NOMO-1 treated with DMSO at 0.1 percent for 48 hours (cell line): ENCODE measurements around the gene BLM.

Experiments used
- DNase-seq: peaks from one replicate; lab custom pipeline; 2025; ENCODE audit not compliant: unreplicated experiment; lab: John Stamatoyannopoulos, UW

BLM gene

DNA sequence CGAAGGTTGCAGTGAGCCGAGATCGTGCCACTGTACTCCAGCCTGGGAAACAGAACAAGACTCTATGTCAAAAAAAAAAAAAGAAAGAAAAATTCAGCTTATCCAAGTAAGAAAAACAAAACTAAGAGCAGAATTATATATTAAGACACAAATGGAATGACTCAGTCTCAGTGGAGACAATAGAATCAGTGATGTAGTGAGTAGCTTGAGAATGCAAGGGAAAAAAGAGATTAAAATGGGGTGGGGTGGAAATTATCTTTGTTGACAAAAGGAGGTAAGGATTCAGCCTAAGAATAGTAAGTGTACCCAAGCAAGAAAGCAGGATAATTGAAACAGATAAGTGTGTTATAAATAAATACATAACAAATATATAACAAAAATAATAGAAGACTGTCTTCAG lies 70.7 kb downstream of the BLM start:
- no peak for DNase-seq

DNA sequence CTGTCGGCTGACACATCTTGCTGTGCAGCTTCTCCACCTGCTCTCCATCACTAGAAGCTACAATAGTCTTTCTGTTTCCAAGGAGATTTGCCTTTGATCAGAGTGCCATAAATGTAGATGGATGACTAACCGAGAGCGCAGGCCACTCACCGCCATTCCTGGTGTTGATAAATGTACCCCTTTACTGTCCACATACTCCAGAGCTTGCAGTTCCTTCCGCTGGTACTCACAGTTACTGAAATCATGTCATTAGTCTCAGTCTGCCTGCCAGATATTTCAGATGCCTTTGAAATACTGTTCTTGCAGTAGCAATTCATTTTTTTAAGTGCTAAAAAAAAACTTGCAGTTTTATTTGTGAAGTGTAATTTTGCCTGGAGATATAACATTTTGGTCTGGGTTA lies 72.3 kb downstream of the BLM start:
- no peak for DNase-seq

DNA sequence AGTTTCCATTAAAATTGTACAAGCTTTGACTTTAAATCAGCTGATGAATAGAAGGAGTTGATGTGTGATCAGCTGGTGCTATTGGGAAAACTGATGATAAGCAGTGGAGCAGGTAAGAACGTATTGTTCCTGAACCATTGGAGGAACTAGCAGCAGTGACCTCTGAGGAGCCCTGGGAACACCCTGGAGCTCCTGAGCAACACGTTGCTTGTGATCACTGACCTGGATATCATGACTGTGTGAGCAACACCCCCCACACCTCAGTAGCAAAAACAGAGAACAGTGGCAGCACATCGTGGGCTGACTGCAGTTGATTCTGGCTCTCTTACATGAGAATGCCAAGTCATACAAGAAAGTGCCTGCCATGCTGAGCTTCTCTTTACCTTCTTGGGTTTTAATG lies 72.9 kb downstream of the BLM start:
- no peak for DNase-seq

DNA sequence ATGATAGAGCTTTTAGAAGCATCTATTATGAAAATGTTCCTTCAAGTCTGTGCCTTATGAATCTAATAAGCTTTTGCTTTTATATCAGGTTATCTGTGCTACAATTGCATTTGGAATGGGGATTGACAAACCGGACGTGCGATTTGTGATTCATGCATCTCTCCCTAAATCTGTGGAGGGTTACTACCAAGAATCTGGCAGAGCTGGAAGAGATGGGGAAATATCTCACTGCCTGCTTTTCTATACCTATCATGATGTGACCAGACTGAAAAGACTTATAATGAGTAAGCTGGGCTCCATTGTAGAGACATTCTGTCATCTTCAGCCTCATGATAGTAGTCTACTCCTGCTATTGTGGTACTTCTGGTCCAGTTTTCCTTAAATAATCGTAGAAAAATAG lies 73.4 kb downstream of the BLM start:
- no peak for DNase-seq

DNA sequence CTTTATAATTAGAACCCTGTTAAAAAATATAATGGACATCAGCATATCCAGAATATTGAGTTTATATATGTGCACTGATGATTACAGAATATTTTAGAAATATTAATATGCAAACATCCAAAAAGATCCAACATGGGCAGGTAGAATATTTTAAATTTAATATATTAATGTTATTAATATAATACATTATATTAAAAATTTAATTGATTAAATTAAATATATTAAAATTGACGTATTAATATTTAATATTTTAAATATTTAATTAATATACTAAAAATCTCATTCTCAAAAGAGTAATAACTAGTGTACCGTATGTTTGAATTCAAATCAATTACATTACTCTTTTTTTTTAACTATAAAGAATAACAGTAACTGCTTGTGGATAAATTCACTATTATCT lies 77.4 kb downstream of the BLM start:
- no peak for DNase-seq

DNA sequence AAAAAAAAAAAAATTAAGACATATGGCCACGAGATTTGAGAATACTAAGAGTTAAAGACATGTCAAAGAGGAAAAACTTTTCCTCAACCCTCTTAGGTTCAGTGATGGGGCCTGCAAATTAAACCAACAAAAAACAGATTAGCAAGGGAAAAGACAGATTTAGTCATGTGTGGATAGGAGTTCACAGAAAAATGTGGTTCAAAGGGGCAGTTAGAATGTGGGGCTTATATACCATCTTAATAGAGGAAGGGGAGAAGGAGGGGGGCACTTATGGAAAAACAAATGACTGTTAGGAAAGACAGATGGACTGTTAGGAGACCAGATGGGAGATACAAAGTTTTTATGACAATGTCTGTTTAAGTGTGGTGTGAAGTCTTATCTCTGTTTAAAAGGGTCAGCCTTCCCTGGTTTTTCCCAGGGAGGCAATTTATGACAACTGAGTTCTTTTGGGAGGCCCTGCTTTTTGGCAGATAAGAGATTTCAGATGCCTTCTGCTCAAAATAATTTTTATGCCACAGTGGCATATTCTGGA lies 82.6 kb downstream of the BLM start:
- DNase-seq, result no peak

DNA sequence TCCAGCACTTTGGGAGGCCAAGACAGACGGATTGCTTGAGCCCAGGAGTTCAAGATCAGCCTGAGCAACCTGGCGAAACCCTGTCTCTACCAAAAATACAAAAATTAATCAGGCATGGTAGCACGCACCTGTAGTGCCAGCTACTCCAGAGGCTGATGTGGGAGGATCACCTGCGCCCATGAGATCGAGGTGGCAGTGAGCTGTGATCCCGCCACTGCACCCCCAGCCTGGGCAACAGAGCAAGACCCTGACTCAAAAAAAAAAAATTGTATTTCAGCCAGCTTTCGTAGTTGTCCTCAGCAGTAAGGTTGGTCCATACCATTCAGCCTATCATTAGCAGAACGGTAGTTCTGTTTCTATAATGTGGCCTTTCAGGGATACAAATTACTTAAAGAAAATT lies 84.7 kb downstream of the BLM start:
- no peak for DNase-seq

DNA sequence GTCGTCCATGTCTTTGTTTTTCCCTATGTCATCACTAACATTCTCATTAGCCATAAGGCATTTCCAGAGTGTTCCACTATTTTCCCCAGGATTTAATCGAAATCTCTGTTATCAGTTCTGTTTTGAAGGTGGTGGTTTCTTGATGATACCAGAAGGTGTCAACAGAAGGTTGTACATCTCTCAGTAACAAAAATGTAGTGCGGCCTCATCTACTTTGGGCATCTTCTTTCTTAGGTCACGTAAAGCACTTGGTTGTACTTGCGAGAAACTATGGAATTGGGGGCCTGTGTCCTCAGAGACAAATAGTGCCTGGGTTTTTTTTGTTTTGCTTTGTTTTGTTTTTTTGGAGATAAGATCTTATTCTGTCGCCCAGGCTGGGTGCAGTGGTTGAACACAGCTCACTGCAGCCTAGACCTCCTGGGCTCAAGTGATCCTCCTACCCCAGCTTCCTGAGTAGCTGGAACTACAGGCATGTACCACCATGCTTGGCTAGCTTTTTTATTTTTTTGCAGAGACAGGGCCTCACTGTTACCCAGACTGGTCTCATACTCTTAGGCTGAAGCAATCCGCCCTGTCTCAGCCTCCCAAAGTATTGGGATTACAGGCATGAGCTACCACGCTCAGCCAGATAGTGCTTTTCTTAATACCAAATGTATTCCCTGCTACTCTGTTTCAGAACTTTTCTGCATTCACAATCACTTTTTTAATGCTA lies 90.1 kb downstream of the BLM start:
- no peak for DNase-seq

DNA sequence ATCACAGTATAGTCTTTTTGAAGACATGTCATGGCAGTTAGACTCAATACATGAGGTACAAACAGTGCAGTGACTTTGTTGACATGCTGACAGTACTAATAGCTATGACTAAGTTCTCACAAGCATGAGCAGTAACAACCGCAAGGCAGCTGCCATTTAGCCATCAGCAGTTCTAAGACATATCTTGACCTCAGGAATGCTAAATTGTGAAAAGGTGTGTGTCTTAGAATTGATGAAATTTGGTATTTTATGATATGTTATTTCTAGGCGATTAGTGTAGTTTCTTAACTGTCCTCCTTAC lies 90.6 kb downstream of the BLM start:
- no peak for DNase-seq

DNA sequence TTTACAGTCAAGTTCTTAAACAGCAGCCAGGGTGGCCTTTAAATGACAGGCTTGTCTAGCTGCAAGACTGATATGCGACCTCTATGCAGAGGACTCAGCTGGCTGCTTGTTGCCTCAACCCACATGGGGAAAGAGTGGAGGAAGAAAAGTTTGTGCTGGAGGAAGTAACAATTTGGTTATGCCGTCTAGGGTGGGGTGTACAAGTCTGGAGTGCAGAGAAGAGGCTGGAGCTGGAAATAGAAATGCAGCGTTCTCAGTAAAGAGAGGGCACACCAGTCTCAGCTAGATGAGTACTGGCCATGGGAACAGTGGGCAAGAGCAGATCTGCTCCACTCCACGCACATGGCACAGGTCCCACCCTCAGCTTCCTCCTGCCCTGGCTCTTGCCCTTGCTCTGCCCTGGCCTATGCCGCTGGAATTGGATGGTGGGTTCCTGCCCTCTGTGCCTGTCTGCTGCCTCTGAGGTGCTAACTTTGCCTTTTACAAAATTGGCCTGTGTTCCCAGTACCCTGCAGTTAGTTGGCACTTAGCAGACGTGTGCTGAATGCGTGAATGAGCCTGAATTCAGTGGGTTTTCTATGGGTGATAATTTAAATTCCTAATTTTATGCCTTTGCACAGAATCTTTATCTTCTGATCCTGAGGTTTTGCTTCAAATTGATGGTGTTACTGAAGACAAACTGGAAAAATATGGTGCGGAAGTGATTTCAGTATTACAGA lies 91.5 kb downstream of the BLM start:
- no peak for DNase-seq

DNA sequence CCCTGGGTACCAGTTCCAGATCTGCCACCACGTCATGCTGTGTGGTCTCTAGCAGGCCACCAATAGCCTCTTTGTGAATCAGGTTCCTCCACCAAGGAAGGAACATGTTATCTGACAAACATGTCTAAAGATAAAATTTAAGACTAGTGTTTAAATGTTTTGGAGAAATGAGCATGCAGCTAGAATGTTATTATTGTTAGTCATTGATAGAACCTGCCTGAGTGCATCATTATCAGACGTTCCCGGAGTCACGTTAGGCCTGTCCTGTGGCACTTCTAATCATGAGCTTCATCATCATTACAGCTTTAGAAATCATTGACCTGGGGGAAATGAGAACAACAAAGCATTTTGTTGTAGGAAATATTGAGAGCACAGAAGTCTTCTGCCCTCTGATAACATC lies 92.4 kb downstream of the BLM start:
- no peak for DNase-seq

DNA sequence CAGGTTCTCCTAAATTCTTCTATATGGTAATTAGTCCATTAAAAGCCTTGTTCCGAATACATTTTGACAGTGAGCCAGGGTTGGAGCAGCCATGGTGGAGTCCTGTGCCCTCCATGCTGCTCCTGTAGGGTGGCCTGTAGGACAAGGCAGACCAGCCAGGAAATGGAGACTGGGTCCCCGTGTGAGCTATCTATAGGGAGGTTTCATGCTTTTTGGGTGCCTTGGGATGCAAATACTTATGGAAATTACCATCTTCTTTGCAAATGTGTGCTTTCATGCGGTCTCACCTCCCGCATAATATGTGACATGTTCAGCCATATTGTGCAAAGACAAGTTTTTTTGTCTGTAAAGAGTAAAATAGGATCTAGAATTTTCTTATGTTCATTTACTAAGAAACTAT lies 93.2 kb downstream of the BLM start:
- DNase-seq, result no peak

DNA sequence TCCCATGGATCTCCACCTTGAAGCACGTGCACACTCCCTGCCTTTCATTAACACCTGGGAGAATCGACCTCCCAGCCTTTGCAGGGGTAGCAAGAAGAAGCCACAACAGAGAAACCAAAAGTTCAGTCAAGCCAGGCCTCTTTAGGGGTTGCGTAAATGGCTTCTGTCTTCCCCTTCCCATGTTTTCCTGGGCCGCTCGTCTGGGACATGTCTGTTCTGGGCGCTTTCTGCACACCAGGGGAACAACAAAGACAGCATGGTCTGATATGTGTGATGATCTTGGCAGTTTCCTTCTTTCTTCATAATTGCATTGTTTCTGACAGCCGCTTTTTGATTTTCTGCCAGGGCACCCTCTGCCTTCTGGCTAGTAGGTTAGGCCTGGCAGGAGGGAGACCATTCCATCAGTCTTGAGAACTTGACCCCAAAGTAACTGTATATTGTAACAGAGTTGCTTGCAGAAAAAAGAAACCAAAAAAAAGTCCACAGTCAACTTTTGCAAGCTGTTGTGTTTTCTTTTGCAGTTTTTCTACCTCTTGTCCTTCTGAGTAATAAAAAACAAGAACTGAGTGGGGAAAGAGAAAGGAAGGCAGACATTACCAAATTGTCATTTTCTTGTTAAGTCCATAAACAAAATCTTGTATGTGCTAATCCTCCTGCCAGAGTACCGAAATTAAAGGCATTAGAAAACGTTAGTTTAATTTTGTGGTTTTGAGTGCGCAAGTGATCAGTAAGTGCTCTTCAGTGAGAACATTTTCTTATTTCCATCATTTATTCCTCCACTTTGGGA lies 95.2 kb downstream of the BLM start:
- peak; percentile 26 for DNase-seq

DNA sequence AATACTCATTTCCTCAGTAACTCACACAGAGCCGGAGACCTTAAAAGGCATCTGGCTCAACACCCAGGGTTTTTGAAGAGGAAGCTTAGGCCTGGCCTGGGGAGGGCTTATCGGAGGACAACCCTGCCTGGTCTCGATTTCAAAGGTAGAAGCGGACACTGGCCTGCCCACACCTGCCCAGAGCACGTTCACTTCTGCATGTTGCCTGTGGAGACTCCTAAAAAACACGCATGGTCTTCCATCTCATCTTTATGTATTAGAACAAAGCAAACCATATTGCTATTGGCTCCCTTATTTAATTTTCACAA lies 95.8 kb downstream of the BLM start:
- DNase-seq, result no peak

DNA sequence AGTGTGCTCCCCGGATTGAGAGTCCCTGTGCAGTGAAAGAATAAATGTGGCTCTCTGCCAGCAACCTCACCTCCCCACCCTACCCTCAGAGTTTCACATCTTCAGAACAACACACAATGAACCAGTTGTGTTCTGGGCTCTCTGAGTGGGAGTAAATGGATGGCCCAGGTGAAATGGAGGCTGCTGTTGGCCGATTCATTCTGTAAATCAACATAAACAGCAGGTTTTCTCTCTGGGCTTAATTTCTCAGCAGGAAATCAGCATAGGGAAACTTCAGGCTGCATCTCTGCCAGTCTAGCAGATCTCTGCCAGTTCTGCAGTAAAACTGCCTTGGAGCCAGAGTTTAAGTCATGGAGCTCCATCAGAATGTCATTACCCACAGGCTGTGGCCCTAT lies 96.6 kb downstream of the BLM start:
- no peak for DNase-seq

DNA sequence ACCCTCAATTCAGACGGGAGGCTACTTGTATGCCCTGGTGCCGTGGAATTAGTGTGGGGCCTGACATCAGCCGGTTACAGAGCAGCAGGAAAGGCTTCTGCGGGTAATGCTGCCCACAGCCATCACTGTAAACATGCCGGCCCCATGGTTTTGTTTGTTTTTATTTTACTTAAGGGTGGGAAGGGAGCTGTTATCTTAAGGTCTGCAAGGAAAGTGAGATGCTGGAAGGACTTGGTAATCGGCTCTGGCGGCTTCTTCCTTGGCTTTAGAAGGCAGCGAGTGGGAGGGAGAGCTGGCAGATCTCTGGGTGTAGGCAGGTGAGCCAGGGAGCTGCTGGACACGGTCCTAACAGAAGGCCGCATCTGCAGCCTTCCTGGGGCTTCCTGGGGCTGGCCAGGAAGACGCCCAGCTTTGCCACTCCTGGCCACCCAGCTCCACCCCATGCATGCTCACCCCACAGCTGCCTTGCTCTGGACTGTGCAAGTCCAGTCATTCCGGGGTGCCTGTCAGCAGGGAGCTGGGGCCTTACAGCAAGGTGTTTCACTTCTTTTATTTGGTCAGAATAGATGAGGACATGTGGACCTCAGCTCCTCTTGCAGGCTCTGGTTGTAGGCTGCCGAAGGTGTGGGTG lies 97.2 kb downstream of the BLM start:
- no peak for DNase-seq

DNA sequence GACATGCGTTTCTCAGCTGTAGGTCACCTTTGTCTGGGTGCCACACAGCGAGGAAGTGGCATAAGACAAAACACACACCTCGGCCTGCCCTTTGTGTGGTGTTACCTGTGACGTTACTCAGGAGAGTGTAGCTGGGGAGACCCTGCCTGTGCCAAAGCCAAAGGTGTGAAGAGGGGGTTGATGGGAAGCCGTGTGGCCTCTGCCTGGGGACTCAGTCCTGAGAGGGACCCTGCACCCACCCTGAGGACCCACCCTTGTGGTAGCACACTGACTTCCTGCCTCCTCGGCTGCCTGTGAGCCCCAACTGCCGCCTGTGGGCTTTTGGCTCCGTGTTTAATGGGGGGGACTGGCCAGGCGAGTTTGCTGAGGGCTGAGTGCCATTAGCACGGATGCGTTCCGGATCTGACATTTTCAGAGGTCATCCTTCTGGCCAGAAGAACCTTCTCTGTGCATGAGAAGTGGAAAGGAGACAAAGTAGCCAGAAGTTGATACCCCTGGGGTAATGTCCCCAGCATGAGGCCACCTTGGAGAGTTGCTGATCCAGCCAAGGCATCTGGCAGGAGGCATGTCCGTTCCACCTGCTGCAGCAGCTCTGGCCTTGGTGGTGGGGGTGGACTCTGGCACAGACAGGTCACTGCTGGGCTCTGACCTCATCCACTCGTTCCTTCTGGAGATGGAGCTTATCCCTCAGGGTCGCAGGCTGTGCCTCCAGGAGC lies 99.4 kb downstream of the BLM start:
- DNase-seq, result no peak

DNA sequence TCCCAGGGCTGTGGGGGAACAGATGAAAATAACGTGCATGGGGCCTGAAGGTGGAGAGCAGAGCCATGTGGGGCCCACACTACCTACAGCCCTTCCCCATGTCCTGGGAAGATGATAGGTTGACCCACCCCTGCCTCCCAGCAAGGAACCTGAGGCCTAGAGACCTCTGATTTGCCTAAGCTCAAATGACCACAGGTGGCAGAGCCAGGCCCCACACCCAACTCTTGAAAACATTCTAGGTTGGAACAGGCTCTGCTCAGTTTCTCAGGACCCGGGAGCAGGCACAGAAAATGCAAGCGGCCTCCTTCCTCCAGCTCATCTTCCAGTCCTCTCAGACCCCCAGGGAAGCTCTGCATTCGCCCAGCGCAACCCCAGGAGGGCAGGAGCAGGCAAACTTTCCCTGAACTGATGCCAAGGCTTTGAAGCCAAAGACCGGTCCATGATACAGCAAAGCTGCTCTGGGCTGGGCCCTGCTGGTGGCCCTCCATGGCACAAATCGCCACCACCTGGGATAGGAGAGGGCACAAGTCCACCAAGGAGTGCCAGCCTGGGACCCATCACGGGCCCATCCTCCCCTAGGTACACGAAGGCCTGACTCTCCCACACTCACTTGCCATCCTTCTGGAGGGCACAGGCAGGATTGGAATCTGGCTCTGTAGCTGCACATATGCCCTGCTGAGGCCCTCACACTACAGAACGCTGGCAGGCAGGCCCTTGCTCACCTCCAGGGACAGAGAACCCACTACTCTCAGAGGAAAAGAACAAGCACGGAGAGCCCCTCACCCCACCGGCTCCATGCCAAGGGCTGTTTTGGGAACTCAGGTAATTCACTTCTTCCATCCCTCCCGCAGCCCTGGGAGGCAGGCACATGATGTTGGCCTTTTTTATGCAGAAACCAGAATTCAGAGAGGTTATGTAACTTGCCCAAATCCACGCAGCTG lies 100.2 kb downstream of the BLM start:
- no peak for DNase-seq

DNA sequence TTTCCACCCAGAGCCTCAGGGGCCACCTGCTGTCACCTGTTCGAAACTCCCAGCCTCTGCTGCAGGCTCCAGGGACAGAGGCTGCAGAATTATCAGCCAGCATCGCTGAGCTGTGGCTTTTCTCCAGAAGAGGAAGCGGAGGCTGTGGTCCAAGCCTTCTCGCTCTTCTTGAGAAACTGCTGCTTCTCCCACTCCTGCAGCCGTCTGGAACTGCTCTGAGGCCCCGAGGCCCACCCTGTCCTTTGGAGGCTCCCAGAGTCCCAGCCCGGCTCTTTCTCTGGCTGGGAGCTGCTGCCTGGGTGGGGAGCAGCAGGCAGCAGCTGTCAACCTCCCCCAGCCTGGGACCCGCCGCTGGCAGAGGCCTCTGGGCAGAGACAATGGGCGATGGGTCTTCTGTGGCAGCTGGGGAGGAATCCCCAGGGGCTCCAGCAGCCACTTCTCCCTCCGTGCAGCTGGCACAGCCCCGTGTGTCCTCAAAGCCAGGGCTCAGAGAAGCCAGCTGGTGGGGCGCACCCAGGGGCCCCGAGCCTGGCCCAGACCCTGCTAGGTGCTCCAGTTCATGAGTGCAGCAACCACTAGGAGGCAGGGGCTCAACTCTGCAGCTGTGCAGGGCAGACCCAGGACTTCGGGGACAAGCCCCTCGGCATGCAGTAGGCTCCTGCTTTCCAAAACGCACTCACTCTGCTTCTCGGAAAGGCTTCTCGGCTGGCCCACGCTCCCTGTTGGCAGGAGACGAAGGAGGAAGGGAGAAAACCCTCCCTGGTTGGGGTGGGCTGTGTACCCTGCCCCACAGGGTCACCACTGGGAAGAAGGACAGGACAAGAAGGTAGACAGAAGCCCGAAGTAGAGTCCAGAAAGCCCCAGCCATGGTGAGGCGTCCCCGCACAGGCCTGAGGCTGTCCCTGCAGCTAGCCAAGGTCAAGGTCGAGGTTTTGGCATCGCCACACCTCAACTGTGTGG lies 101.4 kb downstream of the BLM start:
- DNase-seq, result peak; percentile 40
